HG02870 (cell line): ENCODE results near the gene SIAH2.

ENCODE experiments used
- ATAC-seq: cut with Tn5 transposase; IDR thresholded peaks from one replicate; pipeline ENCODE4 v1.9.1; 2021; ENCODE audit warnings: mild to moderate bottlenecking, moderate library complexity; ENCODE audit not compliant: unreplicated experiment

The SIAH2 gene

DNA sequence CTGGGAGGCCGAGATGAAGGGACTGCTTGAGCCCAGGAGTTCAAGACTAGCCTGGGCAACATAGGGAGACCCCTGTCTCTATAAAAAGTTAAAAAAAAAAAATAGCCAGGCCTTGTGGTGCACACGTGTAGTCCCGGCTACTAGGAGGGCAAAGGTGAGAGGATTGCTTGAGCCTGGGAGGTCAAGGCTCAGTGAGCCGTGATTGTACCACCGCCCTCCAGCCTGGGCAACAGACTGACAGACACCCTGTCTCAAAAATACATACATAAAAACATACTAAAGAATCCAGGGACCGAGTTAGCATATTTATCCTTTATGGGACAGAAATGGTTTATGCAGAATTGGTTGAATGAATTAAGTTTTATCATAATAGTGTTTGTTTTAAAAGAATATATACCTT lies 13.7 kb downstream of the SIAH2 start:
- no peak for ATAC-seq

DNA sequence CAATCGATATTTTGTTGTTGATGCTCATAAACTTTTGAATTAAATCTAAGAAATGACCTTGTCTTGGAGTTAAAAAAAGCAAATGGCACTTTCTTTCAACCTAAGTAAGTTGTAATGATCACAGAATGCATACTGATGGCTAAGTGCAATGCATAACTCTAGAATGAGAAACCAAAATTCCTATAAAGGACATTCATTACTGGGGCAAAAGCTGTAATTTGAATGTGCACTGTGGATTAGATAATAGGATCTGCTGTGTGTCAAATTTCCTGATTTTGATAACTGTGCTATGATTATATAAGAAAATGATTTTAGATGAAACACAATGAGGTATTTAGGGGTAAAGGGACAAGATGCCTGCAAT lies 14.3 kb downstream of the SIAH2 start:
- no peak for ATAC-seq

DNA sequence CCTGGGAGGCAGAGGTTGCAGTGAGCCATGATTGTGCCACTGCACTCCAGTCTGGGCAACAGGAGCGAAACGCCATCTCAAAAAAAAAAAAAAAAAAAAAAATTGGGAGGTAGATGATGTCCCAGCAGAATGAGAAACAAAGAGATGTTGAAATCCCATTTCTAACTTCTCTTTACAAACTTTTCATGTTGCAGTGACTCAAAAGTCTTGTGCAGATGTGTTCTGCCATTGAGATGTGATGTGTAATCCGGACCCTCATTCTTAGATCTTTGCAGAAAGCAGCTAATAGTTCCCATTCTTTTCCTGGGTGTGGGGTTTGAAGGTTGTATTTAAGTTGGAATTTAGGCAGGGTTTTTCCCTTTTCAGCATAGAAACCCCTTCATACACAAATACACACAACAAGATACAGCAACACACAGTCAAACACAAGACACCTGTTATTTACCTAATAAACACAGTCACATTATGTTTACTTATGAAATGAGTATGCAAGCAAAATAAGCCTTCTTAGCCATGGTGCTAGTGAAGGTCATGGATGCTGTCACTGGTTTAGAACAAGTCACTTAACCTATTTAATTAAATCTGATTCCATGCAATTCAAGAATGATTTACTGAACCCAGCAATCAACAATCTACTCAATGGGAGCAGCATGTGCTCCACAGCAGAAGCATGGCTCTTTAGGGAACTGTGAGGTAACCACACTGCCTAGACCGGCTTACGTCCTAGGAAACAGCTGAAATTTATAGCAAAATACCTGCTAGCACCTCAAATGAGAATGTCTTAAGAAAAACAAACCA lies 14.9 kb downstream of the SIAH2 start:
- peak; percentile 38 for ATAC-seq

- ATAC-seq = no peak
These were observed 16.0 kb downstream of the SIAH2 start for GRCh38 chr3:150746791-150747590.

GRCh38 chr3:150745832-150746231 lies 17.1 kb downstream of the SIAH2 start:
- ATAC-seq = no peak

GRCh38 chr3:150744919-150745211 lies 18.1 kb downstream of the SIAH2 start:
- no peak for ATAC-seq

DNA sequence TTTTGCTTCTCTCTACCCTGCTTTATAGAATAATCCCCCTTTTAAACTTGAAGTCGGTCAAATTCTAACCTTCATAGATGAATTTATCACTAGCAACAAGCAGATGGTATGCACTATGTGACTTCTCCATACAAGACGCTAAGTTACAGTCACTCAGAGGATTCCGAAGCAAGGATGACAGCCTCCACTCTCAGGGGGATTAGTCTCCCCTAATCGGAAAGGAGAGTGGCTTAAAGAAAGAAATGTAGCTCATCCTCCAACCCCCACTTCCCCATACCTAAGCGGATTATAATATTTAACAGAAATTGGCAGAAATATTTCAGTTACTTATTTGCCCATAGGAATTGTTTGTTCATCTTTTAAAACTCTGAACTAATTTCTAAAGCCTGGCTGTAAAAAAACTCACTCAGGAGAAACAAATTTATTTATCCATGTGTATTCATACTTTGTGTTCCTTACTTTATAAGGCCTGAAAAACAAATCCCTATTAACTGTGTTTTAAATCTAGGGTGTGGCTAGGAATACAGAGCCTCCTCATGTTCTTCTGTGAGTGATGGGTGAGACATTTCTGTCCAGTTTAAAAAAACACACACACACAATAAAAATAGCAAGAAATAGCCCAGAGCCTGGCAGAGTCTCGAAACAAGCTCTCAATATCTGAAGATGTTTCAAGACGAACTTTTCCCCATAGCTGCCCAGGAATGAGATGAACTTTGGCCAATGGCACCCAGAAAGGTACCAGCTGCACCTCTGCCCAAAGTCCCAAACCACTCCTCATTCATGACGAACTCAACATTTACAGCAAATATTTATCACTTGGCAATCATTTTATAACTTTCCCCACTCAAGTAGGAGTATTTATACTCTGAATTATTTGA lies 18.7 kb downstream of the SIAH2 start:
- no peak for ATAC-seq

GRCh38 chr3:150743508-150743907 lies 19.5 kb downstream of the SIAH2 start:
- ATAC-seq = no peak

GRCh38 chr3:150742679-150743078 lies 20.3 kb downstream of the SIAH2 start:
- no peak for ATAC-seq

DNA sequence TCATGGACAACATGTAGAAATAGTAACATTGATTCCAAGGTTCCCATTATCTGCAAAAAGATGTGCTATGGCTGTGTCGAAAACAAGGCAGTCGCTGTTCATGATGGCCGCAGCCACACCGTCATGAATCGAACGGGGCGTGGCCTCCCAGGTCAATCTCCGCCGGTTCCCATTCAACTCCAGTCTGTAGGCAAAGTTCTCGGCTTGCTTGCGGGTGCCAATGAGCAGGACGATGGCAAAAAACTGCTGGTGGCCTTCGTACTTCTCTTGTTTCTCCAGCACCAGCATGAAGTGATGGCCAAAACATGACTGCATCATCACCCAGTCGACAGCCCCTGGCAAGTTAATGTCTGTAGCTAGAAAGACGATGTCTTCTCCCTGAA lies 20.8 kb downstream of the SIAH2 start:
- no peak for ATAC-seq

DNA sequence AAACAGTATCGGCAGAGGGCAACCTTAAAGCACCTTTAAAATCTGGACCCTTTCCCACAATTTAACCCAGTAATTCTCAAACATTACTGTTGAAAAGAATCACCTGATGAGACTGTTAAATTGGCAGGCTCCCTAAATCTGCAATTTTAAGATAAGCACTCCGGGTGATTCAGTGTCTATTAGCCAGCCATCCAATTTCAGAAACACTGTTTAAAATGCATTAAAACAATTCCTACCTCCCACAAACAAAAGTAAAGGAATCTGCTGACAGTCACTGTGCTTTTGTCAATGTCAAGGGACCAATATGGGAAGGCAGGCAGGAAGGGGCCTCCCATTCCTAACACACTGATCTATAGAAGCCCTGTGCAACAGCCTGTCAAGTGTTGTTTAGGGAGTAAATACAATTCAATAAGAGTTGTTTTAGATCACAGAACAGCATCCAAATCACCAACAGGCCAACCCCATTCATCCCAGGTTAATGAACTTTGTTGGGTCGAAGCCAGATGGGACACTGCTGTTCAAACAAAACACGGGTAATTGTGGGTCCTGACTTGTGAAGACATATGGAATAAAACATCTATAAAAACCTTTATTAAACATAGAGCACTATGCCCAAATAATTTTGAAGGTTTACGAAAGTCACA lies 21.4 kb downstream of the SIAH2 start:
- no peak for ATAC-seq

DNA sequence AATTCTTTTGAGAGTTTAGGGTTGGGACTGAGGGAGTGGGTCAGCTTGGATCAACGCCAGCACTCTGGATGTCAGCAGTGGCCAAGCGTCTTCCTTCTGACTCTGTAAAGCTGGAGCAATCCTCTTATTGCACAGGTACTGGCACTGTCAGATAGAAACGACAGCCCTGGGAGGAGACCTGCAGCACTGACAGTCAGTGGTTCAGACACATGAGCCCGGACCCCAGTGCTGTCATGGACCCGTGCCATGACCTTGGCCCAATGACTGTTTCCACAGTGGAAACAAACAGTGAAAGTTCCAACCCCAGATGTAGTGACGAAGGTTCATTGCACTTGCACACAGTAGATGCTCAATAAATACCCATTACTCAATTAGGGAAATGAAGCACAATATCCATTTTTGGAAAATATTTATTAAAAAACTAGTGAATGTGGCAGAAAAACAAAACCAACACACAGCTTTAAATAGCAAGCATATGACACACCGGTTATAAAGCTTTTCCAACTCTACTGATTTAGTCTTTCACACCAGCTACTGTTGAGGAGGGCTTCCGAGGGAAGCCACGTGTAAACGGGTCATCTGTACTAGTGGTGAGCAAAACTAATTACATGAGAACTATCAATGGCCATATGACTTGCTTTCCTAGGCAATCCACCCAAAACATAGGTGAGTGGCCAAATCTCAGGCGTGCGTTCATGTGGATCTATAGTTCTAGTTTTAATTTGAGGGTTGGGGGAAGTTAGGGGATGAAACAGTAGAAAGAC lies 22.1 kb downstream of the SIAH2 start:
- ATAC-seq = no peak

DNA sequence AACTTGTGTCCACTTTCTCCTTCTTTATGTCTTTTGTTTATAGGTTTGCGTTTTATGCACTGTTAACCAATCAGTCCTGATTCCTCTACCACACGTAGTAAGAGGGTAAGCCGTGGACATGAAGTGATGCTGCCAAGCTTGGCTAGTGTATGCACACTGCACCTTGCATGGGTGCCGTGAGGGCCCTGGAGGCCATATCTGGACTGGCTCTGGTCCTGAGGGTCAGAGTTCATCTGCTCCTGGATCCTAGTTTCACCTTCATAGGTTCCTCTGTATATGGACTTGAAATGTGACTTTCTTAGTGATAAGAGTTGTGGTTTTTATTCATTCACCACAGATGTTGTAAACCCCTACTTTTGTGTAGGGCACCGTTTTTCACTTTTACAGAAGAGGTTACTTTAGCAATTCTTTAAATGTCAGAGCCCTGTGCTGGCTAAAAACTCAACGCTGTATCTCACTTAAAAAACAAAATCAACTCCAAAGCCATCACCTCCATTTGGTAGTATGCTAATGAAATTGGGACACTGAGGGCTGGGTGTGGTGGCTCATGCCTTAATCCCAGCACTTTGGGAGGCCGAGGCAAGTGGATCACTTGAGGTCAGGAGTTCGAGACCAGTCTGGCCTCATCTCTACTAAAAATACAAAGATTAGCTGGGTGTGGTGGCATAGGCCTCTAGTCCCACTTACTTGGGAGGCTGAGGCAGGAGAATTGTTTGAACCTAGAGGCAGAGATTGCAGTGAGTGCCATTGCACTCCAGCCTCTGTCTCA lies 22.9 kb downstream of the SIAH2 start:
- no peak for ATAC-seq

DNA sequence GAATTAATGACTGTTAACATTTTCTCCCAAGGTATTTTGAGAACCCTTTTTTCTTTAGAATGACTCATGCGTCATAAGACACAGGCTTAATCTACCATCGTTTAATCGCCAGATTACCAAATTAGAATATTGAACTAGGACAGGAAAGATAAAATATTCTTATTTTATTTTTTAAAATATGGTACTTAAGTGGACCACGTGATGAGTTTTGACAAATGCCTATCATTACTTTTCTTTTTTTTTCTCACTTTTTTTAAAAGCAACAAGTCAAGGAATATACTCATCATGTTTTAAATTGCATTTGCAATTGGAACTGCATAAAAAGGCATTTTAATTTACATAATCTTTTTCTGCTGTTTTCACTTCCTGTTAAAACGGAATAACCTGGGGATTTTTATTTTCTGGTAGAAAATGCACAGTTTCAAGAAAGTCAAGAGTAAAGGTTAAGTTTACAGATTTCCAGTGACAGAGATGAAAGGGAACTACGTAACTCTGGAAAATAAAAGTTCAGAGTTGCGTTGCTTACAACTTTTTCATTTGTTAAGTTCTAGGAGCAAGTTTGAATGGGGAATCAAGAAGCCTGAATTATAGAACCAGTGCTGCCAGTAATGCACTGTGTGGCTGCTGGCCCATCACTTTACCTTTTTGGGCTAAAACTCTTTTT lies 23.6 kb downstream of the SIAH2 start:
- no peak for ATAC-seq

DNA sequence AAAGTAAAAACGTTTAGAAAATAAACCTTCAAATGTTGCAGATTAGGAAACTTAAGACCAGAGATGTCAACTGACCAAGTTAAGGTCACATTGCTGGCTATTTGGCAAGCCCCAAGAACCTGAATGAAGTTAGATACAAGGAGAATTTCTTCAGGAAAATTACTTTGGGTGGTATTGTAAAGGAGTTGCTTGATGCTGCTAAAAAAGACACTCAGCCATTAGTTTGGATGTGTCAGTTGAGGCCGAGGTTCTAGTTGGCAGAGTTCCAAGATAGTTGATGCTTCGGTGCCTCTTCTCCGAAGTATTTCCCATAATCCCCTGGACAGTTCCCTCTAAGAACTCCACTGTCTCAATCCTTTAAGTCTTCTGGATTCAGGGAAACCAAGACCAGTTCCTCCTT lies 24.3 kb downstream of the SIAH2 start:
- no peak for ATAC-seq

DNA sequence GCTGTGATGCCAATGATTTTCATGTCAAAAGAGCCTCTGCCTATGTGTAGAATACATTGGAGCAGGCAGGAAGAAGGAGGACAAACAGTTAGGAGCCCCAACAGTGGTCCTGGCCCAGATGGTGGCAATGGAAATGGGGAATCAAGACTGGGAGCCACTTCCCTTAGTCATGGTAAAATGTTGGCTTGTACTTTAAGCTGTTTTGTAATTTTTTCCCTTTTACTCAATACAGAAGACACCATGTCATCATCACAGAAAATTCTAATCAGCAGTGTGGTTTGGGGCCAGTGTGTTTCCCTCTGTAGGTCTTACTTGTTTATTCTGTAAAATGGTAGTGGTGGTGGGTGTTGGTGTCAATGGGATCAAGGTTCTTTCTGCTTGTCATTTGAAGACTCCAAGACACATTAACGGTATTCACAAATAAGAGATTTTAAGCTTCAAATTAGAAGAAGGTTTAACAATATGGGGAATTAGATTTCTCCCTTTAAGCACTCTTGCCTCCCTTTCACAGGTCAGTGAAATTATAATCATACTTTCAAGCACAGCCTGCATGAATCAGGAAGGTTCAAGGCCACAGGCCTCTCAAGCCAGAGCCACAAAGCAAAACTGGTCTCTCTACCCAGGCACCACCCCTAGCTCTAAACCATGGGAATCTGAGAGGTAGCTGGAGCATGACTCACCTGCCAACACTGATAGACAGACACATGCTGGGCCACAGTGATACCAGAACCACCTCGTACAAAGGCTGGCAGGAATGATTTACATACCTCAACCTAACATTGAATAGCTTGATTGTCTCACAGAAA lies 24.9 kb downstream of the SIAH2 start:
- peak; percentile 33 for ATAC-seq

- ATAC-seq = no peak
These were observed 25.8 kb downstream of the SIAH2 start for GRCh38 chr3:150736903-150737832.
